ENCODE data around the gene OBP2A. TPM values are rescaled to one million over a fixed set of nuclear protein-coding genes. Genes with fewer than 3 reads are reported as not detected.
"Not testable (repeated sequence)": the region's sequence is repeated elsewhere in the genome, so short reads cannot be mapped to it uniquely, and the experiment has no call there.

OBP2A gene
- total RNA-seq, 1 experiment from 2014 or later, result not detected

DNA sequence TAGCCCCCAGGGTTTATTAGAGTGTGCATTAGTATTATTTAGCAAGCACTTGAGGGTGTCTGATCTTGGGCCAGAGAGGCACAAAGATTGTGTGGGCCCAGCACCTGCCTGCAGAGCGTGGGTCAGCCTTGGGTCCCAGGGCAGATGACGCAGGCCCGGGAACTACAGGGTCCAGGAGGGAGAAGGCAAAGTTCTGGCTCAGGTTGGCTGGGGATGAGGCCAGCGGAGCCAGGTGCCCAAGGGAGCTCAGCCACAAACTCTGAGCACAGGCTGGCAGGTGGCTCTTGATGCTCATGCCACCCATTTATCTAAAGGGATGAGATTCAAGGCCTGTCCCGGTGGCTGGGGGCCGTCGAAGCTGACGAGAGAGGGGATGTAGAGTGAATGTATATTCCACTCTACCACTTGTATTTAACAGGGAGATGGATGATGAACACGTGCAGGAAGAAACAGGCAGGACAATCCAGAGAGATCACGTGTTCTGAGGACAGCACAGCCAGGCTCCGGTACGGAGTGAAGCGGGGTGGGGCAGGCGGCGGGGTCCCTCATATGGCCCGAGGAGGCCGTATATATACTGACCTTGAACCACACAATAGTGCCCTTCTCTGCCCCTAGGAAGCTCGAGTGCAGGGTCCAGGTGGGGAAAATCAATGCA lies 818 bp upstream of the OBP2A start:
- in situ Hi-C loops (cut with HindIII; ENCODE audit: low pct_unique_long_range_greater_than_20kb, low sequenced_read_pairs), result no loop called here
- DNase-seq (ENCODE audit: low read depth, low spot score), result no peak

DNA sequence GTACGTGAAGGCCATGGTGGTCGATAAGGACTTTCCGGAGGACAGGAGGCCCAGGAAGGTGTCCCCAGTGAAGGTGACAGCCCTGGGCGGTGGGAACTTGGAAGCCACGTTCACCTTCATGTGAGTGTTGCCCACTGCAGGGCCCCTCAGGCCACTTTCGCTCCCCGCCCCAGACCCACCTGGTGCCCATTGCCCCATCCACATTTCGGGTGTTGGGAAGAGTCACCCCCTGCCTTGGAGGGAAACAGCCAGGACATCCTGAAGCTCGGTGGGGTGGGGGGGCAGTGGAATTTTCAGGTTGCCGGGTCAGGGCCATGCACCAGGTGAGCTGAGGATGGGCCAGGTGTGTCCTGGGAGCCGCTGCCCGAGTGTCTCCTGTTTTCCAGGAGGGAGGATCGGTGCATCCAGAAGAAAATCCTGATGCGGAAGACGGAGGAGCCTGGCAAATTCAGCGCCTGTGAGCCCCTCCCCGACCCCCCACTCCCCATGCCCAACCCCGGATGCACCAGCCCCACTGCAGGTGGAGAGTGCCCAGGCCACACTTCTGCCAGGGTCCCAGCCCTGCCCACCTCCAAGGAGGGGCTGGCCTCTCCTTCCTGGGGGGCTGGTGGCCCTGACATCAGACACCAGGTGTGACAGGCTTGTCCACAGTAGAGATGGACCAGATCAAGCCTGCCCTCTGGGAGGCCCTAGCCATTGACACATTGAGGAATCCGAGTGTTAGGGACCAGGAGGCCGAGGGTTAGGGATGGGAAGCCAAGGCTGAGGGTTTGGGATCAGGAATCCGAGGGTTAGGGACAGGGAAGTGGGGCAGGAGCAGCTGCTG lies 1.1 kb downstream of the OBP2A start:
- in situ Hi-C loops (cut with HindIII; ENCODE audit: low pct_unique_long_range_greater_than_20kb, low sequenced_read_pairs), result not testable (repeated sequence)

DNA sequence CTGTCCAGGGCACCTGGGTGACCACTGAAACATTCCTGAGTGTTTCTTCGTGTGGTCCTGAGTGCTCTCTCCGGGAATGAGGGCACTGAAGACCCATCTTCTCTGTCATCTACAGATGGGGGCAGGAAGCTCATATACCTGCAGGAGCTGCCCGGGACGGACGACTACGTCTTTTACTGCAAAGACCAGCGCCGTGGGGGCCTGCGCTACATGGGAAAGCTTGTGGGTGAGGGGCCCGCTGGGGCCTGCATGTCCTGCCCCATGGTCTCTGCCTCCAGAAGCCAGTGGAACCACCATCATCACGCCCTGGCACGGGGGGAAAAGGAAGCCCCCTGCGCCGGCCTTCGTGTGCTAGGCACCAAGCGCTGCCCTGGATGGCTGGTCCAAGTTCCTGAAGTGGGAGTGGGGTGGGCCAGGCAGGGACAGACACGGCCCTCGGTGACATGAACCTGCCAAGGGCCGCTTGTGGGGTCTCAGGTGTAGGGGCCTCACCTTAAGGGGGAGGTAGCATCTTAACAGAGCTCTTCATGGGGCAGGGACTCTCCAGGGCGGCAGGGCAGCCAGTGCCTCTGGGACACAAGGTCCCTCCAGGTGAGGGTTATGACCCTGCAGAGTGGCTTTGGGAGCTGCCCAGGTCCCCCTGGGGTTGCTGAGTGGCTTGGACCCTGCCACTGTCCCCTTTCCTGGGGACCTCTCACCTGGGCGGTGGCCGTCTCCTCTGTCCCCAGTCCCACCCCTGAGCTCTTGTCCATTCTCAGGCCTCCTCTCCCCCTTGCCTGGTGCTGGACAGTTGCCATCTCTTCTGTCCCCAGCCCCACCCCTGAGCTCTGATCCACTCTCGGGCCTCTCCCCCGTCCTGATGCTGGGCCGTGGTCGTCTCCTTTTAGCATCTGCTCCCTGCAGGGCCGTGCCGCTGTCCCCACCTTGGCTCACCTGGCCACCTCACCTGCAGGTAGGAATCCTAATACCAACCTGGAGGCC lies 2.1 kb downstream of the OBP2A start:
- DNase-seq (ENCODE audit: low read depth, low spot score), result no peak
- in situ Hi-C loops (cut with HindIII; ENCODE audit: low pct_unique_long_range_greater_than_20kb, low sequenced_read_pairs), result no loop called here

More for the DNA sequence above, 1.1 kb downstream of the OBP2A start:
- not testable (repeated sequence) for DNase-seq (ENCODE audit: low read depth, low spot score)

DNA sequence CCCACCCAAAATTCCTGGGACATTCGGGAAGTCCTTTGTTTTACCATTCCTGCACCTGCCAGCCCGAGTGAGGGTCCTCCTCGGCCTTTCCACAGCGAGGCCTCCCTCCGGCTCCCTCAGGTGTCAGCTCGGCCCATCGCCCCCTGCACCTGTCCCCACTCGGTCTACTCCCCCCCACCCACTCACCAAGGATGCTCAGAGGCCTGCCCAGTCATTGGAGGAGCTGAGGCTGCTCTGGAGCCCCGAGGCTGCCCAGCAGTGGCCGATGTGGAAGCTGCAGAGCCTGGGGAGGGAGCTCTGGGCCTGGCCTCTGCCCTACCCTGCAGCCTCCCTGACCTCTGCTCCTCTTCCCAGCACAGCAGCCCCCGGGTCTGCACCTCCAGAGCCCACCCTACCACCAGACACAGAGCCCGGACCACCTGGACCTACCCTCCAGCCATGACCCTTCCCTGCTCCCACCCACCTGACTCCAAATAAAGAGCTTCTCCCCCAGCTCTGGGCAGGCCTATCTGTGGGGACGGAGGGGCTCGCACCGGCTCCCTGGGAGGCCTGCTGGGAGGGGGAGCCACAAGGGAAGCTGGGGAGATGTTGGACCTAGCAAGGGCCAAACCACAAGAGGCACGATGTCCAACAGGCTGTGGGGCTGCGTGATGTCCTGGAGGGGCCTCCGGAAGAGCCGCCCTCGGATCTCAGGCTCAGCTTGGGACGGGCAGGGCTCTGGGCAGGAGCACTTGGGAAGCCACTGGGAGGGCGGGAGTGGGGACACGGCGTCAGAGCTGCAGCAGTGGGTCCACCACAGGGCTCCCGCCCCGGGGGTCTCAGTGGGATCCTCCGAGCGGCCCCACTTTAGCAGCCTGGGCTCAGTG lies 3.8 kb downstream of the OBP2A start:
- DNase-seq (ENCODE audit: low read depth, low spot score); in situ Hi-C loops (cut with HindIII; ENCODE audit: low pct_unique_long_range_greater_than_20kb, low sequenced_read_pairs): not testable (repeated sequence)

DNA sequence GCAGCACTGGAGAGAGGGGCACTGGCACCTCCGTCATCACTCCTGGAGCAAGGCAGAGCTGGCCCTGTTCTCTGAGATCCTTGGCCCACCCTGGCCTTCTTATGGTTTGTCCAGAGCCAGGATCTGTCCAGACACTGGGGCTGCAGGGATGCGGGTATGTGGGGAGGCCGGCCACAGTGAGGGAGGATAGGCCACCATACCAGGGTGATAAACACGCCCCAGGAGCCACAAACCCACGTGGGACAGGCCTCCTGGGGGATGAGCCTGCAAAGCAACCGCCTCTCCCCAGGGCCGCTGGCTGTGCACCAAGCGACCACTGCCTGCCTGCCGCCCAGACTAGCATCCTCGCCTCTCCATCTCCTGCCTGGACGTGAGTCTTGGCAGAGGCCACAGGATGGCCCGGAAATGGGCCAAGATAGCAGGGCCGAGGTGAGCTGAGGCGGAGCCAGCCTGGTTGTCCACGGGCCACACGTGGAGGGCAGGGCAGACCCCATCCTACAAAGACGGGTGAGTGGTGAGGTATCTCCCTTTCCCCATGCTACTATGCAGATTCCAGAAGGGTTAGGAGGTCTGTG lies 4.5 kb downstream of the OBP2A start:
- no peak for DNase-seq (ENCODE audit: low read depth, low spot score)
- in situ Hi-C loops (cut with HindIII; ENCODE audit: low pct_unique_long_range_greater_than_20kb, low sequenced_read_pairs), result no loop called here

DNA sequence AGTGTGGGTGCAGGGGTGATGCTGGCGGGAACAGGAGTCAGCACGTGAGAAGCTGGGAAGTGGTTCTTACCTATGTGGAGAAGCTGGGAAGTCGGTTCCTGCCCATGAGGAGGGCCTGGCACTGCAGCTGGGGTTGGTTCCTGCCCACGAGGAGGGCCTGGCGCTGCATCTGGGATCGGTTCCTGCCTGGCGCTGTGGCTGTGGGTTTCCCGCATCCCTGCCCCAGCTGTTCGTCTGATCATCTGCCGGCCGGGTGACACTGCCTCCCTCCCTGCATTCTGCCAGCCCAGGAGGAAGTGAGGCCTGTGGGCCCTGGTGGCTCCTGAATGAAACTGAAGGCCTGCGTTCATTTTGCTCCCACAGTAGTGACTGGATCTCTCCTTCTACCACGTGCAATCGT lies 5.1 kb downstream of the OBP2A start:
- DNase-seq (ENCODE audit: low read depth, low spot score), result no peak
- in situ Hi-C loops (cut with HindIII; ENCODE audit: low pct_unique_long_range_greater_than_20kb, low sequenced_read_pairs), result no loop called here

DNA sequence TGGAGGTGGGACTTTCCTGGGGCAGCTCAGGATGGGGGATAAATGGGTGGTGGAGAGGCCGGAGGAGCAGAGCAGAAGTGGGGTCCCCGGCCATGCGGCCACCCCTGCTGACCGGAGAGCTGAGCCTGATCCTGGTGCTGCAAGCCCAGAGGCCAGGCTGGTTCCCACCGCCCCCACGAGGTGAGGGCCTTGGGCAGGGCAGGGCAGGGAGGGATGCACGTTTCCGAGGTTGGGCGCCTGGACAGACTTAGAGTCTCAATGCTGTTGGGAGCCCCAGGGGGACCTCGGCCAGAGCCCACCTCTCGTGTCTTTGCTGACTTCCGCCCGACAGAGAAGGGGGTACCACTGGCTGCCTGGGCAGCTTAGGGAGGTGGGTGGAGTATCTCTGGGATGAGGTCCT lies 5.5 kb downstream of the OBP2A start:
- in situ Hi-C loops (cut with HindIII; ENCODE audit: low pct_unique_long_range_greater_than_20kb, low sequenced_read_pairs), result no loop called here

DNA sequence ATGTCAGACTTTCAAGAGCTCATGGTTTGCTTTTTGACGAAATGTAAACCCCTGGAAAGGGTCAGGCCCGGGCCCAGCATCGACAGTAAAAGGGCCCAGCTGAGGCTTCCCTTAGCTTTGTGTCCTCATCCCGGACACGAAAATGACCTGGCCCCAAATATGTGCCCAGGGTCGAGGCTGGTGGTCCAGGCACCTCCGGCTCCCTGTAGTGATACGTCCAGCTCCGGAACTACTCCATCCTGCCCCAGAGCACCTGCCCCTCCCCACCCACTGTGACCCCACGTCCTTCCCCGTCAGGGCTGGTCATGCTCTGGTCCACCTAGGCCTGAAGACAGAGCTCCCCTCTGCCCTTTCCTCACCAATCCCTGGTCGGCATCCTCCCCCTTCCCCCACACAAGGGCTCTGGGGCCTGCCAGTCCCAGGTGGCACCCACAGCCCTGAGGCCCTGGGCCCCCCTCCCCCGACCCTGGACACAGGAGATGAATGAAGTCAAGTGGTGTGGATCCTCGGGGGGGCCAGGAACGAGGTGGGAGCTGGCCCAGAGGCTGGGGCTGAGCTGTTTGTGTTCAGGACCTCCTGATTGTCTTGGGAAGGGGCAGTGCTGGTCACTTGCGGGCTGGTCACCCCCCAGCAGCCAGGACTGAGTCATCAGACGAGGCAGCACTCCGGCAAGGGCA lies 6.2 kb downstream of the OBP2A start:
- DNase-seq (ENCODE audit: low read depth, low spot score), result no peak
- in situ Hi-C loops (cut with HindIII; ENCODE audit: low pct_unique_long_range_greater_than_20kb, low sequenced_read_pairs), result no loop called here

More for the DNA sequence above, 5.5 kb downstream of the OBP2A start:
- DNase-seq (ENCODE audit: low read depth, low spot score), result no peak

DNA sequence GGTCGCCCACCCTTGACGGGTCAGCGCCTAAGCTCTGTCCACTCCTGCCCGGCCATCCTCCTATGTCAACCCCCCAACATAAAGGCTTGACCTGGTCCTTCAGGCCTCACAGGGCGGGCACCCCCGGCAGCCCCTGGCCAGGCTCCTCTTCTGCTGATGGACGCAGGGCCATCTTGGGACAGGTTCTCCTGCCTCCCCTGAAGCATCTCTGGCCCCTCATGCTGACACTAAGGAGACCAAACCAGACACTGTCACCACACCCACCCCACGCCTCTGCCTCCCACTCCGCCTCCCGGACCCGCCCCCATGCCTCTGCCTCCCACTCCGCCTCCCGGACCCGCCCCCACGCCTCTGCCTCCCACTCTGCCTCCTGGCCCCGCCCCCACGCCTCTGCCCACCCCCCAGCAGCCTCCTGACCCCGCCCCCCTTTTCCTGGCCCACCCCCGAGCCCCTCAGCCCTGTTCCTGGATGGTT lies 6.8 kb downstream of the OBP2A start:
- no peak for DNase-seq (ENCODE audit: low read depth, low spot score)

DNA sequence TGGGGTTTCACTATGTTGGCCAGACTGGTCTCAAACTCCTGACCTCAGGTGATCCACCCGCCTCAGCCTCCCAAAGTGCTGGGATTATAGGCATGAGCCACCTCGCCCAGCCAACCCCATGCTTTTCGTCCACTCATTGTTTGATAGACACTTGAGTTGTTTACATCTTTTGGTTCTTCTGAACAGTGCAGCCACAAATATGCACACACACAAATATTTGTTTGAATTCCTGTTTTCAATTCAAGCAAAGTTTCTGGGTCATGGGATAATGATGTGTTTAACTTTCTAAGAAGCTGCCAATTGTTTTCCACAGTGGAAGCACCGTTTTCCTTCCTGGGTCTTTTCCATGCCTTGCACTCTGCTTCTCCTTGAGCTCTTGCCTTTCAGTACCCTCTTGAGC lies 8.8 kb downstream of the OBP2A start:
- peak; percentile 71 for DNase-seq (ENCODE audit: low read depth, low spot score)

More for the DNA sequence above, 6.8 kb downstream of the OBP2A start:
- in situ Hi-C loops (cut with HindIII; ENCODE audit: low pct_unique_long_range_greater_than_20kb, low sequenced_read_pairs), result no loop called here

DNA sequence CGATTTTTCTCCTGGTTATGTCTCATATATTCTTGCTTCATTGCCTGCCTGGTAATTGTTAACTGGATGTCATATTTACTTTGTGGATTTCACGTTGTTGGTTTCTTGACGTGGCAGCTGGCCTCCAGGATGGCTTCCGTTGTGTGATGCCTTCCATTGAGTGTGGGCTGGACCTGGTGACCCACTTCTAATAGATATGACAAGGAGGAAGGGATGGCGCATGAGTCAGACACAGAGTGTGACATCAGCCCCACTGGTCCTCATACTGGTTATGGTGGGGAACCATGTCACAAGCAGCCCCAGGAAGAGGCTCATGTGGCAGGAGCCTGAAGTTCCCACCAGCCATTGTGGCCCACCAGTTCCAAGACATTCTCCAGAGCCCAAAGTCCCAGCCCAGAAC lies 9.3 kb downstream of the OBP2A start:
- peak; percentile 21 for DNase-seq (ENCODE audit: low read depth, low spot score)
- in situ Hi-C loops (cut with HindIII; ENCODE audit: low pct_unique_long_range_greater_than_20kb, low sequenced_read_pairs), result no loop called here

More for the DNA sequence above, 8.8 kb downstream of the OBP2A start:
- in situ Hi-C loops (cut with HindIII; ENCODE audit: low pct_unique_long_range_greater_than_20kb, low sequenced_read_pairs), result no loop called here

DNA sequence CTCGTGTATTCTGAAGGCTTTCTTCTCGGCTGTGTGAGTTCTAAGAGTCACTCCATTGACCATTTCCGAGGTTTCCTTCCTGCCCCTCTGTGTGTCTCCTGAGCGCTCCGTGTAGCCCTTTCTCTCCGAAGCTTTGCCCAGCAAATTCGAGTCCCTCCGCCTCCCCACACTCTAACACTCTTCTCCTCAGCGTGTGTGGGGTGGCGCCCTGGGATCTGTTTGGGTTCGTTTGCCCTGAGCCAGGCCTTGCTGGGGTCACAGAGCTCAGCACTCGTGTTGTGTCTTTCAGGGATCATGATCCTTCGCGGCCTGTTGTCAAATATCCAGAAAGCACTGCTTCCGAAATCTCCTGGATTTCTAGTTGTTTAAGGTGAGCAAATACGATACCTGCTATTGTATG lies 10.0 kb downstream of the OBP2A start:
- no peak for DNase-seq (ENCODE audit: low read depth, low spot score)
- in situ Hi-C loops (cut with HindIII; ENCODE audit: low pct_unique_long_range_greater_than_20kb, low sequenced_read_pairs), result no loop called here

DNA sequence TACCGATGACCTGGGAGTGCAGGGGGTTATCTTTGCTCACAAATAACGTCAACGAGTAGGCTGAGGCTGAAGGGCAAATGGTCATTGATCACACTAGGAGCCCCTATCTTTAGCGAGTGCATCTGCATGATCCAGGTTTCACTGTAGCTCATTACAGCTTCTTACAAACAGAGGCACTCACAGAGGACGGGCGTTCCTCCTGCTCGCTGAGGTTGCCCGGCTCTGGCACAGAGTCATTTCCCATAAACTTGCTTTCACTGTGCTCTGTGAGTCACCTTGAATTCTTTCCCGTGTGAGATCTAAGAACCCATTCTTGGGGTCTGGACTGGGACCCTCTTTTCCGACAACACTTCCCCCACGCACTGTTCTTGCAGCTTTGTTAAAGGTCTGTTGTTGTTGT lies 13.7 kb downstream of the OBP2A start:
- in situ Hi-C loops (cut with HindIII; ENCODE audit: low pct_unique_long_range_greater_than_20kb, low sequenced_read_pairs), result no loop called here
- DNase-seq (ENCODE audit: low read depth, low spot score), result no peak

DNA sequence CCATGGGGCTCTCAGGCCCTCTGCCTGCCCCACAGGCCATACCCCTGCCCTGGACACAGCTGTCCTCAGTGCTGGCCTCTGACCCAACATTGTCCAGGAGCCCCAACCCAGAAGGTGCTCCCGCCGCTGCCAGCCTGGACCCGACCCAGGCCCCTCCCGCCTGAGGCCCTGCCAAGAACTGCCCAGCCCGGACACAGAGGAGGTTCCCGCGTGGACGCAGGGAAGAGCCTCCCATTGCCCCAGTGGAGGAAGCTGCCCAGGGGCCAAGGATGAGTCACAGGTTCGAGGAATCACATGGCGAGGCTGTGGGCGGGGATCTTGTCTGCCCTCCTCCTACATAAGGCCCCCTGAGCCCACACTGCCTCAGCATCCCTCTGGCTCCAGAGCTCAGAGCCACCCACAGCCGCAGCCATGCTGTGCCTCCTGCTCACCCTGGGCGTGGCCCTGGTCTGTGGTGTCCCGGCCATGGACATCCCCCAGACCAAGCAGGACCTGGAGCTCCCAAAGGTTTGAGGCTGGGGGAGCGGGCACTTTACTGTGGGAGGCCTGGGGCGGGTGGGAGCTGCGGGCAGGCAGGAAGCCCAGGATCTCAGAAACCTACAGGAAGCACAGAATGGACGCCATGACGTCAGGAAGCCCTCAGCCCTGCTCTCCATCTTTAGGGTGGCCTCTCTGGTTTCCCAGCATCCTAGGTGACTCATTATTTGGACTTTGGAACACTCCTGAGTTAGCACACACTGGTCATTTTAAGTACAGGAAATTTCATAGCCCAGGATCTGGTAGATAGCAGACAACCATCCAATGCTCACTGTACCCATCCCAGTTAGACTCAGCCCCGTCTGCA lies 15.7 kb downstream of the OBP2A start, which contains the start of gene PAEP:
Gene PAEP (plus strand): TSS at position 366 of the 844 bp plus-strand sequence.
- peak; percentile 50 for DNase-seq (ENCODE audit: low read depth, low spot score)
- in situ Hi-C loops (cut with HindIII; ENCODE audit: low pct_unique_long_range_greater_than_20kb, low sequenced_read_pairs), result no loop called here

DNA sequence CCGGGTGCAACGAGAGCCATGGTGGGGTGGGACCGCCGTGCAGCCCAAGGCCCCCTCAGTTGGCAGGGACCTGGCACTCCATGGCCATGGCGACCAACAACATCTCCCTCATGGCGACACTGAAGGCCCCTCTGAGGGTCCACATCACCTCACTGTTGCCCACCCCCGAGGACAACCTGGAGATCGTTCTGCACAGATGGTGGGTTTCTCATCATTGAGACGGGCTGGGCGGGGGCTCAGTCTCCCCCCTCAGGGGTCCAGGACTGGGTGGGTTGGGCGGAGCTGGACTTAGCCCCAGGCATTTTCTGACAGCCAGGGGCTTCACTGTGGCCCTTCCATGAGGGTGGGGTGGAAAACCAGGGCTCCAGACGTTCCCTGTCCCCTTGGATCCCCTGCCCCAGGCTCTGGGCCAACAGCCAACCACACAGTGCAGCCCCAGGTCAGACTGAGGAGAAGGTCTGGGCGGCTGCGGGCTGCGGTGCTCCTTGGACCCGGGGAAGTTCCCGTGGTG lies 16.4 kb downstream of the OBP2A start:
- in situ Hi-C loops (cut with HindIII; ENCODE audit: low pct_unique_long_range_greater_than_20kb, low sequenced_read_pairs), result no loop called here
- DNase-seq (ENCODE audit: low read depth, low spot score), result no peak
